ENCODE data around the gene LMNB1. TPM values are rescaled to one million over a fixed set of nuclear protein-coding genes. Genes with fewer than 3 reads are reported as not detected.

LMNB1 gene
- total RNA-seq, 4 donors from 2014 or later, result 1.4 to 17.7 (median 2.4) TPM

DNA sequence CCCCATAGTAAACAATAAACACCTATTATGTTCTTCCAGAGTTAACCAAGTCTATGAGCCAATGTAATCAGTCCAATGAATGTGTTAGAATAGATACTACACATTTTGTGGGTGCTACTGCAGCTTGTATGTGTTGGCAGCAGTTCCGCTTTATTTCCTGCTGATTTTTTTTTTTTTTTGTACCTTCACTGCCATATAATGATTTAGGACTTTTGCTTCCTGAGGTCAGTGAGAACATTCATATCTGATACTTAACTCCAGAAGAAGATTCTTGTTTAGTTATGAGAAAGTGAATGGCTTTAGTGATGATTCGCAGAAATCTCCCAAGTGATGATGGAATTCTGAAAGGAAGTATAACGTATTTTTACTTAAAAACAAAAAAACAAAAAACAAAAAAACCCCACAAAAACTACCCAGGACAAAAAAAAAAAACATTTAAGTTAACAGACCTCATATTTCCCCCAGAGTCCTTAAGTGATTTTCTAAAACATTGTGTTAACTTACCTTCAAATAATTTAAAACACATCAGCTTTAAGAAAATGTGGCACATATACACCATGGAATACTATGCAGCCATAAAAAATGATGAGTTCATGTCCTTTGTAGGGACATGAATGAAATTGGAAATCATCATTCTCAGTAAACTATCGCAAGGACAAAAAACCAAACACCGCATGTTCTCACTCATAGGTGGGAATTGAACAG is 24.7 kb upstream of the LMNB1 start:
- Histone ChIP-seq H3K36me3 (no peaks in the 10 kb centered on the region), H3K4me3 (no peak overlapping the region), H3K9me3 (no peaks in the 10 kb centered on the region), H3K4me1 (no peaks in the 10 kb centered on the region), H3K27me3 (peaks cover 0 to 8% (median 0%) of the 10 kb centered on the region in 4 donors), H3K27ac (replicated peaks in 1 of 4) (no peak overlapping the region)
- 80% methylated on average over 4 of the region's 5 CpGs for WGBS
- DNase-seq (ENCODE audit: extremely low spot score), result no peak
- intact Hi-C loops (cut with DNase I), result no loop called here
- TF ChIP-seq POLR2AphosphoS5 (IDR thresholded peaks at IDR 0.05), result no peak
- TF ChIP-seq POLR2A (IDR thresholded peaks at IDR 0.05; ENCODE audit: low read depth), result no peak
- TF ChIP-seq EP300 (IDR thresholded peaks at IDR 0.05), result no peak

DNA sequence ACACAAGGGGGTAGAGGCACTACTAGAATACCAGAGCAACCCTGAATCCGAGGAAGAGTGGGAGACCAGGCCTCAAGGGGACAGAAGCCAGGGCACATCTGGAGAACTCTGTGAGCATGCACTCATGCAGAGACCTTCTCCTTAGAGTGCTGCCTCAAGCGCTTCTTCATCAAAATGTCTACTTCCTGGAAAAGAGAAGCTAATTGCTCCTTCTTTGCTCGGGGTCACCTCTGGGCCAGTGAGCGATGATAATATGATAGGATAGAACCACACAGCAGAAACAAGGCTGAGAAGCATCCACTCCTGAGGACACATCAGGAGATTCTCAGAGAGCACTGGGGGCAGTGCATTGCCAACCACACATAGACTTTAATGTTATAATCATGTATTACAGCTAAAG is 23.7 kb upstream of the LMNB1 start:
- no peaks in the 10 kb centered on the region for H3K36me3 ChIP-seq
- intact Hi-C loops (cut with DNase I), result no loop called here
- H3K27me3 ChIP-seq, result peaks cover 0 to 8% (median 0%) of the 10 kb centered on the region in 4 donors
- DNase-seq (ENCODE audit: extremely low spot score), result no peak
- TF ChIP-seq POLR2A (IDR thresholded peaks at IDR 0.05; ENCODE audit: low read depth), result no peak
- TF ChIP-seq, protein P1, sequence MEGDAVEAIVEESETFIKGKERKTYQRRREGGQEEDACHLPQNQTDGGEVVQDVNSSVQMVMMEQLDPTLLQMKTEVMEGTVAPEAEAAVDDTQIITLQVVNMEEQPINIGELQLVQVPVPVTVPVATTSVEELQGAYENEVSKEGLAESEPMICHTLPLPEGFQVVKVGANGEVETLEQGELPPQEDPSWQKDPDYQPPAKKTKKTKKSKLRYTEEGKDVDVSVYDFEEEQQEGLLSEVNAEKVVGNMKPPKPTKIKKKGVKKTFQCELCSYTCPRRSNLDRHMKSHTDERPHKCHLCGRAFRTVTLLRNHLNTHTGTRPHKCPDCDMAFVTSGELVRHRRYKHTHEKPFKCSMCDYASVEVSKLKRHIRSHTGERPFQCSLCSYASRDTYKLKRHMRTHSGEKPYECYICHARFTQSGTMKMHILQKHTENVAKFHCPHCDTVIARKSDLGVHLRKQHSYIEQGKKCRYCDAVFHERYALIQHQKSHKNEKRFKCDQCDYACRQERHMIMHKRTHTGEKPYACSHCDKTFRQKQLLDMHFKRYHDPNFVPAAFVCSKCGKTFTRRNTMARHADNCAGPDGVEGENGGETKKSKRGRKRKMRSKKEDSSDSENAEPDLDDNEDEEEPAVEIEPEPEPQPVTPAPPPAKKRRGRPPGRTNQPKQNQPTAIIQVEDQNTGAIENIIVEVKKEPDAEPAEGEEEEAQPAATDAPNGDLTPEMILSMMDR (IDR thresholded peaks at IDR 0.05), result no peak
- TF ChIP-seq EP300 (IDR thresholded peaks at IDR 0.05), result no peak
- TF ChIP-seq POLR2AphosphoS5 (IDR thresholded peaks at IDR 0.05), result no peak
- H3K4me1 ChIP-seq, result no peaks in the 10 kb centered on the region
- no peak overlapping the region for H3K4me3 ChIP-seq
- WGBS, result 60% methylated on average over 3 of the region's 4 CpGs
- H3K9me3 ChIP-seq, result no peaks in the 10 kb centered on the region
- H3K27ac ChIP-seq (replicated peaks in 1 of 4), result no peak overlapping the region

DNA sequence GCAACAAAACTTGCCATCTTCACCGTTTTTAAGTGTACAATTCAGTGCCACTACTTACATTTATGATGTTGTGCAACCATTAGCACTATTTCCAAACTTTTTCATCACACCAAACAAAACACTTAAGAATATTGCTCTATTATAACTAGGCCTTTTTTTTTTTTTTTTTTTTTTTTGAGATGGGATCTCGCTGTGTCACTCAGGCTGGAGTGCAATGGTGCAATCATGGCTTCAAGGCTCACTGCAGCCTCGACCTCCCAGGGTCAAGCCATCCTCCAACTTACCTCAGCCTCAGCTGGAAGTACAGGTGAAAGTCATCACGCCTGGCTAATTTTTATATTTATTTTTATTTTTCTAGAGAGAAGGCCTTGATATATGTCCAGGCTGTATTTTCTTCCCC is 22.3 kb upstream of the LMNB1 start:
- H3K9me3 ChIP-seq, result no peaks in the 10 kb centered on the region
- WGBS, result 89% methylated on average over 4 of the region's 4 CpGs
- H3K4me1 ChIP-seq, result no peaks in the 10 kb centered on the region
- H3K36me3 ChIP-seq, result no peaks in the 10 kb centered on the region
- peaks cover 0 to 8% (median 0%) of the 10 kb centered on the region in 4 donors for H3K27me3 ChIP-seq
- H3K27ac ChIP-seq (replicated peaks in 1 of 4), result no peak overlapping the region
- no peak for DNase-seq (ENCODE audit: extremely low spot score)
- intact Hi-C loops (cut with DNase I), result no loop called here
- no peak overlapping the region for H3K4me3 ChIP-seq
- TF ChIP-seq POLR2A (IDR thresholded peaks at IDR 0.05; ENCODE audit: low read depth) (no peak), EP300 (IDR thresholded peaks at IDR 0.05) (no peak), POLR2AphosphoS5 (IDR thresholded peaks at IDR 0.05) (no peak)

DNA sequence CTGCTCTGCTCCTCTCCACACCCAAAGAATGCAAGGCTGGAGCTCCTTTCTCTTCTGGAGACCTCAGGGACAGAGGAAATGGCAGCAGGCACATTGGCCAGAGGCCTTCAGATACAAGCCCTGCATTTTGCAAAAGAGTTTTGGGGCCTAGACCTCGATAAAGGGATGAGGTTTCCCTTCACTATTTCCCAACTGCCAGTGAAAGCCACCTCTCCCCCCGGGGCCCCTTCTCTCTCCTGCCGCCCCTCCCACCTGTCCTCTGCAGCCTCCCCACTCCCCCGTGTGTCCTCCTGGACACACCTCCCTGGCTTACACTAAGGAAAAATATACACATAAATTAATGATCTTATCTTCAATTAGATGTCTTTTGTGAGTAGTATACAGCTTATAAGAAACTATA is 21.3 kb upstream of the LMNB1 start:
- no peak for DNase-seq (ENCODE audit: extremely low spot score)
- WGBS, result 53% methylated on average over 4 of the region's 4 CpGs
- intact Hi-C loops (cut with DNase I), result no loop called here
- TF ChIP-seq, protein P1 (IDR thresholded peaks at IDR 0.05), result no peak
- TF ChIP-seq EP300 (IDR thresholded peaks at IDR 0.05) (no peak), POLR2AphosphoS5 (IDR thresholded peaks at IDR 0.05) (no peak), POLR2A (IDR thresholded peaks at IDR 0.05; ENCODE audit: low read depth) (no peak)
- H3K9me3 ChIP-seq, result no peaks in the 10 kb centered on the region
- peaks cover 0 to 1% (median 0%) of the 10 kb centered on the region in 4 donors for H3K27me3 ChIP-seq
- no peaks in the 10 kb centered on the region for H3K36me3 ChIP-seq
- no peaks in the 10 kb centered on the region for H3K4me1 ChIP-seq
- H3K4me3 ChIP-seq, result no peak overlapping the region
- no peak overlapping the region for H3K27ac ChIP-seq (replicated peaks in 1 of 4)

DNA sequence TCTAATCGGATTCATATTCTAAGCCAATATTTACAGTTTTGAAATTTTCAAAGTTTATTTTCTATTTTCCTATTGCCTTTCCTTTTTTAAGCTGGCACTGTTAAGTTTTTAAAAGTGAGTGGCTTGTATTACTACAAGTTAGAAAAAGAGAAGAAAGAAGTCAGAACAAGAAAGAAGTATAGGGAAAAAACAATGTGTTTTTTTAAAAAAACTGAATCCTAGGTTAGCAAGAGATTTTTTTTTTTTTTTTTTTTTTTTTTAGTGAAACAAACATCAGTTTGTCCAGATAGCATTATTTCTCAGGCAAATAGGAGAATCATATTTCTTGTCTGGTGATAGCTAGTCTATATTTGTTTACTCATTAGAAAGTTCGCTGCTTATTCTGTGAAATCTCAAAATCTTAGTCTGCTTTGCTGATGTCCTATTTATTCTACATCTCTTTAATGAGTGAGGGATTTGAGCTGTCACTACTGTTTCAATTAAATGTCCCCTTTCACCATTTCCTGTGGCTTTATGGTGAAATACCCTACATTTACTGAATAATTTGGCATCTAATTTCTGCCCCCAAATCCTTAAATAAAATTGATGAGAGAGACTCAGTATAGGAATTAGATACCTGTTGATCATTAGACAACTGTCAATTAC is 19.1 kb upstream of the LMNB1 start:
- 78% methylated on average over 2 of the region's 2 CpGs for WGBS
- no peaks in the 10 kb centered on the region for H3K36me3 ChIP-seq
- H3K4me1 ChIP-seq, result no peaks in the 10 kb centered on the region
- DNase-seq (ENCODE audit: extremely low spot score), result no peak
- H3K27ac ChIP-seq (replicated peaks in 1 of 4), result no peak overlapping the region
- H3K4me3 ChIP-seq, result no peak overlapping the region
- no peaks in the 10 kb centered on the region for H3K27me3 ChIP-seq
- no peaks in the 10 kb centered on the region for H3K9me3 ChIP-seq
- no peak for TF ChIP-seq POLR2A (IDR thresholded peaks at IDR 0.05; ENCODE audit: low read depth)
- no peak for TF ChIP-seq POLR2AphosphoS5 (IDR thresholded peaks at IDR 0.05)
- intact Hi-C loops (cut with DNase I), result no loop called here

DNA sequence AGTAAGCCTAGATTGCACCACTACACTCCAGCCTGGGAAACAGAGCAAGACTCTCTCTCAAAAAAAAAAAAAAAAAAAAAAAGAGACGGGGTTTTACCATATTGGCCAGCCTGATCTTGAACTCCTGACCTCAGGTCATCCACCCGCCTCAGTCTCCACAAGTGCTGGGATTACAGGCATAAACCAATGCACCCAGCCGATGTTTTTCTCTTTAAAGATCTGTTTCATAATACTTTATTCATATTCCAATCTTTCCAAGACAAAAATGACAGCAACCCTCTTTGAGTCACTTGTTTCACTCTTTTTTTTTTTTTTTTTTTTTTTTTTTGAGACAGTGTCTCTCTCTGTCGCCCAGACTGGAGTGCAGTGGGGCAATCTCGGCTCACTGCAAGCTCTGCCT is 13.6 kb upstream of the LMNB1 start:
- no peak for DNase-seq (ENCODE audit: extremely low spot score)
- TF ChIP-seq, protein P1 (IDR thresholded peaks at IDR 0.05), result no peak
- TF ChIP-seq POLR2AphosphoS5 (IDR thresholded peaks at IDR 0.05) (no peak), POLR2A (IDR thresholded peaks at IDR 0.05; ENCODE audit: low read depth) (no peak), EP300 (IDR thresholded peaks at IDR 0.05) (no peak)
- intact Hi-C loops (cut with DNase I), result no loop called here
- 85% methylated on average over 5 of the region's 5 CpGs for WGBS
- Histone ChIP-seq H3K4me1 (no peaks in the 10 kb centered on the region), H3K4me3 (no peak overlapping the region), H3K27ac (replicated peaks in 1 of 4) (no peak overlapping the region), H3K36me3 (no peaks in the 10 kb centered on the region), H3K27me3 (no peaks in the 10 kb centered on the region), H3K9me3 (no peaks in the 10 kb centered on the region)
